ENCODE data around the gene FUZ.

- TF ChIP-seq SUZ12 (IDR thresholded peaks at IDR 0.05; ENCODE audit: extremely low read depth, insufficient read depth, insufficient read length) (no peak), YY1 (IDR thresholded peaks at IDR 0.05; ENCODE audit: insufficient read depth, insufficient read length) (no peak), ZNF274 (IDR thresholded peaks at IDR 0.05; ENCODE audit: low read depth, low read length) (no peak)
These were observed 33.3 kb upstream of the FUZ start for GRCh38 chr19:49846408-49846807.
